GM19463 (cell line): ENCODE measurements around the gene TMEM109.

Experiments
- ATAC-seq: cut with Tn5 transposase; IDR thresholded peaks from one replicate; pipeline ENCODE4 v1.9.1; 2021; ENCODE audit warnings: mild to moderate bottlenecking, moderate library complexity; ENCODE audit not compliant: unreplicated experiment

Gene TMEM109

DNA sequence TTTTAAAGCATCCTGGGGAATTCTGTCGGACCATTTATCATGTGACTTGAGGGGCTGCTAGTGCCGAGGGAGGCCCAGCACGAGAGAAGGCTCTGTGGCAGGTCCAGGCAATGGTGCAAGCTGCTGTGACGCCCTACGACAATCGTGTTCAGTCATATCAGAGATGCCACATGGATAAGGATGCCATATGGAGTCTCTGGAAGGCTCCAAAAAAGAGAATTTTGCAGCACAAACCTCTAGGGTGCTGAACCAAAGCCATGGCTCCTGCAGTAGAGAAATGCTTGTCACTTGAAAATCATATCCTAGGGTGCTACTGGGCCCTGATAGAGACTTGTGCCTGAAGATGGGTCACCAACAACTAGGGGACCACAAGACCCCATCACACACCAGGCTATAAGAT, 50.8 kb downstream of the TMEM109 start:
- ATAC-seq, result no peak

GRCh38 chr11:60966890-60967289, 52.9 kb downstream of the TMEM109 start:
- no peak for ATAC-seq

GRCh38 chr11:60968223-60968622, 54.3 kb downstream of the TMEM109 start:
- no peak for ATAC-seq

- peak; percentile 54 for ATAC-seq
Measured at GRCh38 chr11:60970369-60970774, 56.4 kb downstream of the TMEM109 start.

GRCh38 chr11:60970890-60971289, 56.9 kb downstream of the TMEM109 start:
- ATAC-seq, result no peak

GRCh38 chr11:60971520-60971919, 57.6 kb downstream of the TMEM109 start, which contains the start of gene CD6:
Gene CD6, plus strand, starts transcription at chr11:60971680. Its CDS starts 186 bp downstream, at chr11:60971866.
- no peak for ATAC-seq

DNA sequence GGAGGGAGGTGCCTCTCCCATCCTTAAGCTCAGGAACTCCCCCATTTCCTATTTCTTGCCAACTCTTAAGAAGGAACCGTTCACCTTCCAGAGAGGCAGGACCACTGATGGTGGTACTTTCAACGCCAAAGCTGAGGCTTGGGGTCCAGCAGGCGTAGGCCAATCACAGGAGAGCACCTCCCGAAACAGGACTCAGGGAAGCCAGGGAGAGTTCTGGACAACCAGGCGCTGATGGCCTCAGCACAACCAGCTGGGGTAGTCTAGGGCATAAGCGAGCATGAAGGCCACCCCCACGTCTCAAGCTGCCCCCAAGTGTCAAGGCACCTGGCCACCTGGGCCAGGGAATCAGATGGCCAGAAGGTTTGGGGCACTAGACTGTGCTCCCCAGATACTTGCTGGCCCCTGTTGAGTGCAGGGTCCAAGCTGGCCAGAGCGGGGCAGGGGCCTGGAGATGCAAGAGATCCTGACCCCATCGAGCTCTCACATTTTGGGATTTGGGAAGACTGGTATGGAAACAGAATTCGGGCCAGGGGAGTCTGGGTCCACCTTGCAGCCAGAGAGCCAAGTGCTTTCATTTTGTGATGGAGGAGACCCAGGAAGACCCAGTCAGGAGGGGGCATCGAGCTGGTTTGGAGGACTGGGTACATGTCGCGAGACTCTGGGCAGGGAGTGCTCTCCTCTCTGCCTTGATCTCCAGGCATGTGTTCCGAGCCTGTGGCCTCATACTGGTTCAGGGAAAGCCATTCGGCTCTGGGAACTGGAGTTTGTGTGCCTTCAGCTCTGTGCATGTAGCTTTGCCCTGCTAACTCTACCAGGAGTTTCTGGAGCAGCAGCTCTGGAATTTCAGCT, 58.4 kb downstream of the TMEM109 start:
- no peak for ATAC-seq
